B cell (primary cell): ENCODE results near the gene VANGL2. TPM values are rescaled to one million over a fixed set of nuclear protein-coding genes. Genes with fewer than 3 reads are reported as not detected.

ENCODE experiments used
- ATAC-seq: fragments of 200-7000 bp; cut with Tn5 transposase; one replicate; pipeline ENCODE4 v1.10.0; 2021; ENCODE audit warnings: low read depth, mild to moderate bottlenecking, moderate number of reproducible peaks, moderate library complexity
- CTCF ChIA-PET: fragments of 350-600 bp; sonication (Branson Sonifier 250); formaldehyde crosslinking; loops from one replicate; lab custom pipeline; 2021; ENCODE audit warnings: antibody characterized with exemption, inconsistent platforms; lab: Charles Lee
- POLR2A ChIA-PET: fragments of 350-600 bp; sonication (Branson Sonifier 250); formaldehyde crosslinking; loops from one replicate; lab custom pipeline; 2021; ENCODE audit warnings: antibody characterized with exemption; lab: Charles Lee
- DNase-seq: peaks from one replicate; pipeline ENCODE4 v3.0.0; 2013
- H2AFZ ChIP-seq: 2 replicates; pipeline ENCODE4 v1.6.1; 2012; ENCODE audit warnings: mild to moderate bottlenecking, low read depth, low read length; ENCODE audit not compliant: insufficient read depth, poor library complexity, severe bottlenecking
- H3K27ac ChIP-seq, 2 donors: 1 replicate in 1 of 2; 2 replicates in 1 of 2; pipeline ENCODE4 v1.5.1; 2012 to 2013; ENCODE audit warnings: low read length in 2 of 2, mild to moderate bottlenecking in 2 of 2, moderate library complexity in 1 of 2
- H3K27me3 ChIP-seq, 4 experiments: fragments of 200-600 bp in 1 of 4; sonication (generic) in 1 of 4; replicated peaks in 1 of 4; 1 replicate in 2 of 4; 2 replicates in 2 of 4; pipeline versions ENCODE4 v1.6.1 to v1.7.0; 2013 to 2016; ENCODE audit warnings: low read length in 3 of 4, mild to moderate bottlenecking in 2 of 4, mixed read lengths in 1 of 4, moderate library complexity in 1 of 4; ENCODE audit not compliant: insufficient read depth in 4 of 4, control insufficient read depth in 3 of 4; ENCODE audit errors: control extremely low read depth in 1 of 4
- H3K36me3 ChIP-seq, 2 experiments: replicated peaks in 1 of 2; 1 replicate in 1 of 2; 2 replicates in 1 of 2; pipeline versions ENCODE4 v1.6.1 to v1.7.1; 2013; ENCODE audit warnings: low read length in 1 of 2; ENCODE audit not compliant: insufficient read depth in 2 of 2, control insufficient read depth in 1 of 2; ENCODE audit errors: control extremely low read depth in 1 of 2, extremely low read depth in 1 of 2
- H3K4me1 ChIP-seq, 2 donors: fragments of 200-600 bp in 1 of 2; sonication (generic) in 1 of 2; 1 replicate in 1 of 2; 2 replicates in 1 of 2; pipeline versions ENCODE4 v1.5.1 to v1.6.1; 2013 to 2017; ENCODE audit warnings: low read length in 2 of 2; ENCODE audit not compliant: control insufficient read depth in 2 of 2, insufficient read depth in 2 of 2
- H3K4me2 ChIP-seq: replicated peaks from 2 replicates; pipeline ENCODE3; 2012; ENCODE audit warnings: mild to moderate bottlenecking, low read depth, low read length; ENCODE audit not compliant: poor library complexity, severe bottlenecking
- H3K4me3 ChIP-seq, 5 experiments: fragments of 200-600 bp in 1 of 5; sonication (generic) in 1 of 5; 1 replicate in 3 of 5; 2 replicates in 2 of 5; pipeline versions ENCODE4 v1.5.1 to v1.7.0; 2011 to 2016; ENCODE audit warnings: low read length in 4 of 5, mild to moderate bottlenecking in 4 of 5, low read depth in 2 of 5, control low read depth in 1 of 5, moderate library complexity in 1 of 5; ENCODE audit not compliant: insufficient read depth in 1 of 5; ENCODE audit errors: control extremely low read depth in 1 of 5, extremely low read depth in 1 of 5
- H3K79me2 ChIP-seq: fragments of 200-600 bp; sonication (generic); one replicate; pipeline ENCODE4 v1.6.0; 2016; ENCODE audit warnings: low read length; ENCODE audit not compliant: control insufficient read depth, insufficient read depth
- H3K9ac ChIP-seq: fragments of 200-600 bp; sonication (generic); 2 replicates; pipeline ENCODE4 v1.6.1; 2017; ENCODE audit warnings: mild to moderate bottlenecking, low read length, moderate library complexity
- H3K9me3 ChIP-seq, 3 donors: one replicate each; pipeline versions ENCODE4 v1.6.1 to v1.7.1; 2013; ENCODE audit warnings: low read length in 2 of 3; ENCODE audit not compliant: control insufficient read depth in 2 of 3, insufficient read depth in 1 of 3; ENCODE audit errors: control extremely low read depth in 1 of 3
- H4K20me1 ChIP-seq: 2 replicates; pipeline ENCODE4 v1.6.0; 2012; ENCODE audit warnings: mild to moderate bottlenecking, low read length; ENCODE audit not compliant: insufficient read depth, control insufficient read depth, poor library complexity, severe bottlenecking
- H3K27ac Mint-ChIP-seq: one replicate; pipeline ENCODE4 v1.8.0; 2021; ENCODE audit warnings: mixed read lengths
- H3K27me3 Mint-ChIP-seq: one replicate; pipeline ENCODE4 v1.8.0; 2021; ENCODE audit warnings: mixed read lengths
- H3K4me1 Mint-ChIP-seq: one replicate; pipeline ENCODE4 v1.8.0; 2021; ENCODE audit warnings: mixed read lengths
- H3K4me3 Mint-ChIP-seq: one replicate; pipeline ENCODE4 v1.8.0; 2021; ENCODE audit warnings: mixed read lengths
- H3K9me3 Mint-ChIP-seq: one replicate; pipeline ENCODE4 v1.8.0; 2022; ENCODE audit warnings: mixed read lengths; ENCODE audit not compliant: insufficient read depth
- CTCF ChIP-seq: fragments of 200-600 bp; IDR thresholded peaks from one replicate; pipeline ENCODE4 v1.8.0; 2022; ENCODE audit warnings: antibody characterized with exemption, mild to moderate bottlenecking
- EZH2 ChIP-seq: IDR thresholded peaks from 2 replicates; pipeline ENCODE4 v1.6.1; 2012; ENCODE audit warnings: borderline replicate concordance, low read depth, mild to moderate bottlenecking, moderate library complexity, low read length; ENCODE audit not compliant: insufficient read depth, poor library complexity, severe bottlenecking
- WGBS: methylation state at CpG from one replicate; pipeline ENCODE4 v1.1.5; 2013; ENCODE audit warnings: missing lambda C conversion rate; ENCODE audit not compliant: insufficient coverage; 5-methylcytosine and 5-hydroxymethylcytosine counted together
- intact Hi-C: fragments of 100-400 bp; cut with micrococcal nuclease; formaldehyde crosslinking; loops from one replicate; pipeline ENCODE4 v1.10.0; 2022
- polyA plus RNA-seq: library from polyadenylated mRNA; depleted of rRNA; stranded (reverse); fragments of >200 nt; gene quantifications from 2 replicates; pipeline ENCODE4 v1.2.3, GENCODE V29; 2012
- total RNA-seq, 2 donors: library from RNA; stranded (reverse); fragments of 120-200 nt in 1 of 2; gene quantifications; 1 replicate in 1 of 2; 2 replicates in 1 of 2; pipeline versions ENCODE4 v1.2.3 to v1.2.4, GENCODE V29; 2013 to 2022

VANGL2 gene
- total and polyA plus RNA-seq, 2 donors (not counting 1 experiment from before 2014, with no cell fraction given): 0.48 to 14.4 TPM

- ATAC-seq (no peak), DNase-seq (no peak)
- H3K79me2 ChIP-seq: no peaks in the 10 kb centered on the region
- H3K9me3 ChIP-seq: no peaks in the 10 kb centered on the region
- no peak overlapping the region for H3K4me3 Mint-ChIP-seq
- no peaks in the 10 kb centered on the region for H3K4me1 ChIP-seq
- H3K27ac ChIP-seq: no peak overlapping the region
- no peak overlapping the region for H3K9ac ChIP-seq
- WGBS: 95% methylated on average over 7 of the region's 19 CpGs
- H3K27me3 ChIP-seq: no peaks in the 10 kb centered on the region
- intact Hi-C loops: no loop called here
- H3K9me3 Mint-ChIP-seq: no peaks in the 10 kb centered on the region
- no peak overlapping the region for H3K27ac Mint-ChIP-seq
- no peak overlapping the region for H3K4me2 ChIP-seq
- CTCF ChIA-PET: interaction anchor here (1.2 kb wide), 1 partner anchor 34 kb away, joined by 5 read pairs; no protein-coding TSS in a partner anchor
- H3K27me3 Mint-ChIP-seq: no peaks in the 10 kb centered on the region
- no peaks in the 10 kb centered on the region for H4K20me1 ChIP-seq
- no peak for TF ChIP-seq CTCF
- no peak for TF ChIP-seq EZH2
- POLR2A ChIA-PET: interaction anchor here (0.6 kb wide), 3 partner anchors 12 to 985 kb away, joined by 4 to 5 read pairs (median 5); no protein-coding TSS in a partner anchor
- no peak overlapping the region for H2AFZ ChIP-seq
- no peak overlapping the region for H3K4me3 ChIP-seq
- H3K36me3 ChIP-seq: no peaks in the 10 kb centered on the region
- H3K4me1 Mint-ChIP-seq: no peaks in the 10 kb centered on the region
Measured at GRCh38 chr1:160410406-160411005, 10.1 kb downstream of the VANGL2 start.

DNA sequence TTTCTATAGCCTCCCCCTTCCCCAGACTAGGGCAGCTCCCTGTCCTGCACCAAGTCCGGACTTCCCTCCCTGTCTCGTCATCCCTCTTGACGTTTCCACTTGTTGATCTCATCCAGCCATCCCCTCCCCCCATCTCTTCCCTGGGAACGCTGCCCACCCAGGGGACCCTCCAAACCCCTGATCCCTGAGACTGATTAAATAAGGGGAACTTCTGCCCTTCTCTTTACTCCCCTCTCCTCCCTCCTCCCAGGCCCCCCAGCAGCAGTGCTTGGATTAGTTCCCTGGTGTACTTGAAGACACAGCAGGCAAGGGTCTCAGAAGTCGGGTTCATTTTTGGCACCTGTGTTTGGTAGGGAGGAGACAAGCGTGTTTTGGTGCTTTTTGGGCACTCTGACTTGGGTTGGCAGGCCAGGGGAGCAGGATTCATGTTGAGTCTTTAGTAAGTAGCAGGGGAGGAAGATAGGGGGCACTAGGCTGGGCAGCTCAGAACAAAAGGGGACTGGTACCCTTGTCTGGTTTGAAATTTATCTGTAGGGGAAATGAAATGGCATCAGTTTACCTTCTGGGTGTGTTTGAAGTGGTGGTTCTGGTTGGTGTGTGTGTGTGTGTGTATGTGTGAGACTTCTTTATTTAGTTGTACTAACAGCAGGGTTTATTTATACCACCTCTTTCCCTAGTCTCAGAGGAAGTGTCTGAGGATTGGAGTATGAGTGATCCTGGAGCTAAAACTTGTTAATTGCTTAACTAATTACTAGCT is 11.1 kb downstream of the VANGL2 start:
- no peaks in the 10 kb centered on the region for H4K20me1 ChIP-seq
- Mint-ChIP-seq H3K4me1 (no peaks in the 10 kb centered on the region), H3K27ac (no peak overlapping the region), H3K9me3 (no peaks in the 10 kb centered on the region), H3K27me3 (no peaks in the 10 kb centered on the region), H3K4me3 (no peak overlapping the region)
- no peaks in the 10 kb centered on the region for H3K27me3 ChIP-seq
- H2AFZ ChIP-seq: no peak overlapping the region
- 77% methylated on average over 6 of the region's 6 CpGs for WGBS
- H3K4me1 ChIP-seq: no peaks in the 10 kb centered on the region
- H3K4me2 ChIP-seq: no peak overlapping the region
- no peak overlapping the region for H3K27ac ChIP-seq
- ChIA-PET POLR2A (interaction anchor here (0.6 kb wide), 2 partner anchors 578 to 984 kb away, joined by 4 to 5 read pairs; no protein-coding TSS in a partner anchor), CTCF (interaction anchor here (1.2 kb wide), 1 partner anchor 35 kb away, joined by 5 read pairs; no protein-coding TSS in a partner anchor)
- DNase-seq (no peak), ATAC-seq (no peak)
- H3K4me3 ChIP-seq: no peak overlapping the region
- no peaks in the 10 kb centered on the region for H3K79me2 ChIP-seq
- no peak overlapping the region for H3K9ac ChIP-seq
- intact Hi-C loops: no loop called here
- H3K9me3 ChIP-seq: no peaks in the 10 kb centered on the region
- H3K36me3 ChIP-seq: no peaks in the 10 kb centered on the region
- TF ChIP-seq EZH2: no peak
- no peak for TF ChIP-seq CTCF
